Breast epithelium (tissue), 4 donors: Measurements from ENCODE around the gene CUL1. TPM values are rescaled to one million over a fixed set of nuclear protein-coding genes. Genes with fewer than 3 reads are reported as not detected.

ENCODE experiments used
- DNase-seq, 2 donors: peaks; one replicate each; pipeline ENCODE4 v3.0.0-alpha.2; 2019; ENCODE audit warnings: low spot score in 2 of 2
- H3K27ac ChIP-seq, 2 donors: fragments of 200-600 bp; sonication (generic) in 1 of 2; one replicate each; pipeline ENCODE4 v1.5.1; 2016 to 2019; ENCODE audit warnings: mild to moderate bottlenecking in 1 of 2
- H3K27me3 ChIP-seq, 2 donors: fragments of 200-600 bp; sonication (generic) in 1 of 2; one replicate each; pipeline versions ENCODE4 v1.5.1 to v1.6.0; 2017 to 2019; ENCODE audit warnings: control low read depth in 1 of 2, mild to moderate bottlenecking in 1 of 2
- H3K36me3 ChIP-seq: fragments of 200-600 bp; one replicate; pipeline ENCODE4 v1.5.1; 2019
- H3K4me1 ChIP-seq, 2 donors: fragments of 200-600 bp; sonication (generic); one replicate each; pipeline ENCODE4 v1.5.1; 2016 to 2019; ENCODE audit warnings: control low read depth in 1 of 2
- H3K4me3 ChIP-seq, 3 donors: fragments of 200-600 bp; sonication (generic); 1 replicate in 2 of 3; 2 replicates in 1 of 3; pipeline ENCODE4 v1.5.1; 2016 to 2019; ENCODE audit warnings: mild to moderate bottlenecking in 3 of 3, moderate library complexity in 2 of 3
- H3K9me3 ChIP-seq, 2 donors: fragments of 200-600 bp; sonication (generic) in 1 of 2; one replicate each; pipeline ENCODE4 v1.5.1; 2016 to 2019; ENCODE audit warnings: control low read depth in 1 of 2
- POLR2A ChIP-seq: fragments of 450-650 bp; IDR thresholded peaks from one replicate; pipeline ENCODE4 v1.6.1; 2016; ENCODE audit warnings: antibody characterized with exemption, mild to moderate bottlenecking, moderate library complexity
- POLR2AphosphoS5 ChIP-seq, 3 donors: sonication (generic); formaldehyde crosslinking; IDR thresholded peaks; one replicate each; pipeline ENCODE4 v1.6.1; 2017; ENCODE audit warnings: antibody characterized with exemption in 3 of 3
- intact Hi-C: fragments of 100-400 bp; cut with DNase I; formaldehyde crosslinking; loops from one replicate; pipeline ENCODE4 v1.15.1; 2023; ENCODE audit warnings: low total_unique reads
- total RNA-seq, 3 donors: library from RNA; depleted of rRNA; stranded (reverse); fragments of >200 nt; gene quantifications; one replicate each; pipeline ENCODE4 v1.1.0, GENCODE V29; 2016
- TF ChIP-seq, protein P1 (sequence below), 3 donors: fragments of 450-650 bp; IDR thresholded peaks; one replicate each; pipeline ENCODE4 v1.5.1; 2016 to 2017; ENCODE audit warnings: antibody characterized with exemption in 3 of 3, mild to moderate bottlenecking in 3 of 3, moderate library complexity in 3 of 3

CUL1 gene
- total RNA-seq, 3 donors from 2014 or later = 61.6 to 71.4 (median 65.4) TPM

DNA sequence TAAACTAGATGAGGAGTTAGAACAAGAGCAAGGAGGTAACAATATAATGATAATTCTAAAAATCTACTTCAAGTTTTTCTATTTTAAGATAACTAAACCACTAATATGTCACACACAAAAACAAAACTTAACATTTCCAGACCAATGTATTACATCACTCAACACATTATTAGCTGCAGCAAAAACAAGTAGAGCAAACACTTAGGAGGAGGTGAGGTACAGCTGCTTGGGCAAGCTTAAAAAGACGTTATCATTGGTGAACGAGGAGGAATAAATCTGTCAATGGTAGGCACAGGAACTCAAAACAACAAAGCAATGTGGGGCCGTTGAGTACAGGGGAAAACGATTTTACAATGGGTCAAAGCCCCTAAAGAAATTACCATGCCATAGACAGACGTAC, 126.6 kb downstream of the CUL1 start:
- intact Hi-C loops = no loop called here
- DNase-seq = no peak
- Histone ChIP-seq H3K4me3 (no peak overlapping the region), H3K27me3 (no peaks in the 10 kb centered on the region), H3K4me1 (no peaks in the 10 kb centered on the region), H3K36me3 (peaks cover 4% of the 10 kb centered on the region), H3K27ac (no peak overlapping the region), H3K9me3 (no peaks in the 10 kb centered on the region)
- TF ChIP-seq, protein P1, sequence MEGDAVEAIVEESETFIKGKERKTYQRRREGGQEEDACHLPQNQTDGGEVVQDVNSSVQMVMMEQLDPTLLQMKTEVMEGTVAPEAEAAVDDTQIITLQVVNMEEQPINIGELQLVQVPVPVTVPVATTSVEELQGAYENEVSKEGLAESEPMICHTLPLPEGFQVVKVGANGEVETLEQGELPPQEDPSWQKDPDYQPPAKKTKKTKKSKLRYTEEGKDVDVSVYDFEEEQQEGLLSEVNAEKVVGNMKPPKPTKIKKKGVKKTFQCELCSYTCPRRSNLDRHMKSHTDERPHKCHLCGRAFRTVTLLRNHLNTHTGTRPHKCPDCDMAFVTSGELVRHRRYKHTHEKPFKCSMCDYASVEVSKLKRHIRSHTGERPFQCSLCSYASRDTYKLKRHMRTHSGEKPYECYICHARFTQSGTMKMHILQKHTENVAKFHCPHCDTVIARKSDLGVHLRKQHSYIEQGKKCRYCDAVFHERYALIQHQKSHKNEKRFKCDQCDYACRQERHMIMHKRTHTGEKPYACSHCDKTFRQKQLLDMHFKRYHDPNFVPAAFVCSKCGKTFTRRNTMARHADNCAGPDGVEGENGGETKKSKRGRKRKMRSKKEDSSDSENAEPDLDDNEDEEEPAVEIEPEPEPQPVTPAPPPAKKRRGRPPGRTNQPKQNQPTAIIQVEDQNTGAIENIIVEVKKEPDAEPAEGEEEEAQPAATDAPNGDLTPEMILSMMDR (IDR thresholded peaks at IDR 0.05) = no peak
- no peak for TF ChIP-seq POLR2A
- TF ChIP-seq POLR2AphosphoS5 (IDR thresholded peaks at IDR 0.05) = no peak

DNA sequence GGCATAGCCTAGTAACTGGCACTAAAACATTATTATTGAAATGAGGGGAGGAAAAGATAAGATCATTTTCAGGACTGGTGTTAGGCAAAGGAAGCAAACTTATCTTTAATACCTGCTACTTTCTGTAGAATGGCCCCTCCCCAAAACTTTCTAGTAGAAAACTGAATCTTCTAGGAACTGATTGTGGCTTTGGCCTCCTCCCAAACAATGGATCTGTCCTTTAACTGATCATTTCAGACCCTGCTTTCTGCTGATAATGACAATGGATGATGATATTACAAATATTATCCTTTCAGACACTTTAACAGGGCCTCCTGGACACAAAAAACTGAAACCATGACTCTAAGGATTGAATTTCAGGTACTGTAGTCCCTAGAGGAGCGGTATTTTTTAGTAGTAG, 130.3 kb downstream of the CUL1 start:
- TF ChIP-seq, protein P1 (IDR thresholded peaks at IDR 0.05) = no peak
- no peak for TF ChIP-seq POLR2AphosphoS5 (IDR thresholded peaks at IDR 0.05)
- TF ChIP-seq POLR2A = no peak
- Histone ChIP-seq H3K9me3 (no peaks in the 10 kb centered on the region), H3K4me3 (no peak overlapping the region), H3K36me3 (peaks cover 4% of the 10 kb centered on the region), H3K27ac (no peak overlapping the region), H3K27me3 (no peaks in the 10 kb centered on the region), H3K4me1 (no peaks in the 10 kb centered on the region)
- intact Hi-C loops = no loop called here
- no peak for DNase-seq

DNA sequence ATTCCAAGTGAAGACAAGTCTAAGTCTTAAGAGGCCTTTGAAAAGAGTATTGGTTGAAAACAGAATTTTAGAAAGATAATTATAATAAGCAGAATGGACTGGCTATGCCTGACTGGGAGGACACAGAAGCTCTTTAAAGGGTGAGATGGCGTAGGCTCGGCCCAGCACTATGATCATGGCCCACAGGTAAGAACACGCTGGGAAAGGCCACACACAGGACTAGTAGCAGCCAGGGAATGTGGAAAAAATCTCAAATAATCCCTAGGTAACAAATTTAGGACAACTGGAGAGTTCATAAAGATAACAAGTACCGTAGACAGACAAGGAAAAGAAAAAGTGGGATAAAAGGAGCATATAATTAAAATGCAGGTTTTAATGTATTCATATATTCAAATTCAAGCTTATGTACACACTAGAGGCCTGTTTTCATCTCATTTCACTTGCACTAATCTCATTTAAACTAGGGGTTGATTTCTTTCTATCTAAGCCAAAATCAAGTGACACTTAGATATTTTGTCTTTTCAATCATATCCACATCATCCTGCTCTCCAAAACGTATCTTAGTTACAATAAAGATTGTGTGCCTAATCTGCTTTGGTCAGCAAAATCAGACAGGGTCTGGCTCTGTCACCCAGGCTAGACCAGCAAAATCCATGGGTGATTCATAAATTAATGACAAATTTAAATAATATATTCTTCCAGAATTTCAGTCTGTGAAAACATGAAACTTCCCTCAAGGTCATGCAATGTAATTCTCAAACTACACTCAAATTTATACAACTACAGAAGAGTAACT, 132.4 kb downstream of the CUL1 start:
- intact Hi-C loops = no loop called here
- Histone ChIP-seq H3K27ac (no peak overlapping the region), H3K36me3 (peaks cover 4% of the 10 kb centered on the region), H3K4me1 (no peaks in the 10 kb centered on the region), H3K27me3 (no peaks in the 10 kb centered on the region), H3K4me3 (no peak overlapping the region), H3K9me3 (no peaks in the 10 kb centered on the region)
- TF ChIP-seq POLR2AphosphoS5 (IDR thresholded peaks at IDR 0.05) (no peak), POLR2A (no peak)
- TF ChIP-seq, protein P1 (IDR thresholded peaks at IDR 0.05) = no peak
- no peak for DNase-seq

DNA sequence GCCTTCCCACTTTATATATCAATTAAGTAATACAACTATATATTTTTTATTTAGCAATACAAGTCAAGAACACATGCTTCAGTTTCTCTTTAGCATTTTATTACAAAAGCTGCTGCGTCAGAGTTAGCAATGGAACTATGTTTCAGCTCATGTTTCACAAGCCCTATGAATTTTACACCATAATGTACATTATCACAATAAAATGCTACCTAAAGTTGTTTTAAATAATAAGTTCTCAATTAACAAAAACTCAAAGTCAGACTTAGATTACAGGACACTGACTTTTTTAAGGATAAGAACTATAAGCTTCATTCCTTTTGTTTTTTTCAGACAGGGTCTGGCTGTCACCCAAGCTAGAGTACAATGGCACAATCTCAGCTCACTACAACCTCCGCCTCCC, 133.1 kb downstream of the CUL1 start:
- no peak overlapping the region for H3K27ac ChIP-seq
- H3K36me3 ChIP-seq = peaks cover 2% of the 10 kb centered on the region
- TF ChIP-seq, protein P1 (IDR thresholded peaks at IDR 0.05) = no peak
- TF ChIP-seq POLR2A (no peak), POLR2AphosphoS5 (IDR thresholded peaks at IDR 0.05) (no peak)
- intact Hi-C loops = no loop called here
- H3K27me3 ChIP-seq = no peaks in the 10 kb centered on the region
- DNase-seq = no peak
- H3K9me3 ChIP-seq = no peaks in the 10 kb centered on the region
- H3K4me3 ChIP-seq = no peak overlapping the region
- no peaks in the 10 kb centered on the region for H3K4me1 ChIP-seq

DNA sequence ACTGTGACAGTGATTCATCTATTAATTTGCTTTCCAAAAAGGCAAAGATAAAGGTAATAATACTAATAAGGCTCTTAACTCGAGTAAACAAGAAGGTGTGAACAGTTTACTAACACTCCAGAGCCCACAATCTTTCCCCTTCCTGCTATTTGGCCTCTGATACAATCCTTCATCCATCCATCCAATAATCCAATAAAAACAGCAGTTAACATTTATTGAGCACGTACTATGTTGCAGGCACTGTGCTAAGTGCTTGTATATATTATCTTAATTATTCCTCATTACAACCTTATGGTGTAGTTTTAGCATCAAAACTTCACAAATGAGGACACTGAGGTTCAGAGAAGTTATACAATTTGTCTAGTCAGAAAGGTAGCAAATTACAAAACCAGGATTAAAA, 135.9 kb downstream of the CUL1 start:
- no peak overlapping the region for H3K27ac ChIP-seq
- no peaks in the 10 kb centered on the region for H3K27me3 ChIP-seq
- DNase-seq = no peak
- H3K36me3 ChIP-seq = no peaks in the 10 kb centered on the region
- H3K4me1 ChIP-seq = no peaks in the 10 kb centered on the region
- TF ChIP-seq POLR2AphosphoS5 (IDR thresholded peaks at IDR 0.05) (no peak), POLR2A (no peak)
- TF ChIP-seq, protein P1 (IDR thresholded peaks at IDR 0.05) = no peak
- no peaks in the 10 kb centered on the region for H3K9me3 ChIP-seq
- intact Hi-C loops = no loop called here
- no peak overlapping the region for H3K4me3 ChIP-seq
